Body of pancreas (tissue), 4 donors: ENCODE data around the gene F8.

Experiments used
- CTCF ChIP-seq, 7 experiments: fragments of 450-650 bp in 4 of 7; fragments of 200-600 bp in 3 of 7; sonication (generic) in 3 of 7; IDR thresholded peaks; one replicate each; pipeline ENCODE4 v1.5.1; 2016 to 2019; ENCODE audit warnings: antibody characterized with exemption in 7 of 7
- POLR2A ChIP-seq, 3 donors: fragments of 450-650 bp; IDR thresholded peaks; one replicate each; pipeline ENCODE4 v1.6.1; 2016; ENCODE audit warnings: antibody characterized with exemption in 3 of 3, mild to moderate bottlenecking in 2 of 3

- no peak for TF ChIP-seq POLR2A (IDR thresholded peaks at IDR 0.05)
- no peak for TF ChIP-seq CTCF (IDR thresholded peaks at IDR 0.05)
These were observed 222.8 kb downstream of the F8 start for GRCh38 chrX:154799556-154800348.
